ENCODE measurements around the gene NT5DC3. TPM values are rescaled to one million over a fixed set of nuclear protein-coding genes. Genes with fewer than 3 reads are reported as not detected.

NT5DC3 gene
- total RNA-seq, 4 donors from 2014 or later = 12.7 to 16.7 (median 16.2) TPM

DNA sequence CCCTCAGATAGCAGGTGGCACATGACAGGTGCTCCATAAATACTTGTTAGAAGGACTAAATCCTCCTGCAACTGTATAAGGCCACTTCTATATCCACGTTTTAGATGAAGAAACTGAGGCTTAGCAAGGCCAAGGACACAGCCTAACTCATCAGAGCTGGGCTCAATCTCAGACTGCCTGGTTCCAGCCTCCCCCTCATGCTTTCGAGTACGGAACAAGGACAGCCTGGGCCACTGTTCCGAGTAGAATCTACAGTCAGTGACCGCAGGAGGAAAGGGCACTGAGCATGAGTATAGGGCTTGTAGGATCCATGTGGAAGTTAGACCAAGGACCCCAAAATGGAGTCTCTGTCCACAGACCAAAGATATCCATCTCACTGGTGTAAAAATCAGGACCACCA is 84.6 kb downstream of the NT5DC3 start:
- H3K4me3 ChIP-seq = no peak overlapping the region
- TF ChIP-seq, protein P1, sequence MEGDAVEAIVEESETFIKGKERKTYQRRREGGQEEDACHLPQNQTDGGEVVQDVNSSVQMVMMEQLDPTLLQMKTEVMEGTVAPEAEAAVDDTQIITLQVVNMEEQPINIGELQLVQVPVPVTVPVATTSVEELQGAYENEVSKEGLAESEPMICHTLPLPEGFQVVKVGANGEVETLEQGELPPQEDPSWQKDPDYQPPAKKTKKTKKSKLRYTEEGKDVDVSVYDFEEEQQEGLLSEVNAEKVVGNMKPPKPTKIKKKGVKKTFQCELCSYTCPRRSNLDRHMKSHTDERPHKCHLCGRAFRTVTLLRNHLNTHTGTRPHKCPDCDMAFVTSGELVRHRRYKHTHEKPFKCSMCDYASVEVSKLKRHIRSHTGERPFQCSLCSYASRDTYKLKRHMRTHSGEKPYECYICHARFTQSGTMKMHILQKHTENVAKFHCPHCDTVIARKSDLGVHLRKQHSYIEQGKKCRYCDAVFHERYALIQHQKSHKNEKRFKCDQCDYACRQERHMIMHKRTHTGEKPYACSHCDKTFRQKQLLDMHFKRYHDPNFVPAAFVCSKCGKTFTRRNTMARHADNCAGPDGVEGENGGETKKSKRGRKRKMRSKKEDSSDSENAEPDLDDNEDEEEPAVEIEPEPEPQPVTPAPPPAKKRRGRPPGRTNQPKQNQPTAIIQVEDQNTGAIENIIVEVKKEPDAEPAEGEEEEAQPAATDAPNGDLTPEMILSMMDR (IDR thresholded peaks at IDR 0.05) = no peak
- no peaks in the 10 kb centered on the region for H3K36me3 ChIP-seq
- H3K4me1 ChIP-seq = no peaks in the 10 kb centered on the region
- no peaks in the 10 kb centered on the region for H3K9me3 ChIP-seq
- no peak overlapping the region for H3K27ac ChIP-seq
- no peaks in the 10 kb centered on the region for H3K27me3 ChIP-seq
- 84 to 94% methylated on average over 5 of the region's 5 CpGs for WGBS, 2 donors
- DNase-seq (ENCODE audit: low spot score in 2 of 2) = no peak

DNA sequence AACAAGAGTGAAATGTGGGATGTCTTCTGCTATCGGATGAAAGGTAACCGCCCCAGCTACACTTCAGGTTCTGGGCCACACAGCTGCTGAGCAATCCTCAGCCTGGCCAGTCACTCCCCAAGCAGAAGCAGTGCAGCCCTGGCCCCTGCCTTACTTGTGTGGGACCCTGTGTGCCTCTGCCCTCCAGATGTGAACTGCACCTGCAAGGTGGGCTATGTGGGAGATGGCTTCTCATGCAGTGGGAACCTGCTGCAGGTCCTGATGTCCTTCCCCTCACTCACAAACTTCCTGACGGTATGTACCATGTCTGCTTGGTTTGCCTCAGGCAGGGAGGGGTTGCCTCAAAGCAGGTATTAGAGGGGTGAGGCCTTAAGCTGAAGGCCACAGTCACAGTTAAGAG is 85.6 kb downstream of the NT5DC3 start:
- no peak for DNase-seq (ENCODE audit: low spot score in 2 of 2)
- 58 to 83% methylated on average over 1 to 3 of the region's 3 CpGs for WGBS, 2 donors
- no peaks in the 10 kb centered on the region for H3K27me3 ChIP-seq
- H3K4me3 ChIP-seq = no peak overlapping the region
- H3K9me3 ChIP-seq = no peaks in the 10 kb centered on the region
- H3K27ac ChIP-seq = no peak overlapping the region
- TF ChIP-seq EP300 (IDR thresholded peaks at IDR 0.05) = no peak
- no peak for TF ChIP-seq POLR2A (IDR thresholded peaks at IDR 0.05)
- TF ChIP-seq, protein P1 (IDR thresholded peaks at IDR 0.05) = no peak
- no peaks in the 10 kb centered on the region for H3K4me1 ChIP-seq
- no peaks in the 10 kb centered on the region for H3K36me3 ChIP-seq

DNA sequence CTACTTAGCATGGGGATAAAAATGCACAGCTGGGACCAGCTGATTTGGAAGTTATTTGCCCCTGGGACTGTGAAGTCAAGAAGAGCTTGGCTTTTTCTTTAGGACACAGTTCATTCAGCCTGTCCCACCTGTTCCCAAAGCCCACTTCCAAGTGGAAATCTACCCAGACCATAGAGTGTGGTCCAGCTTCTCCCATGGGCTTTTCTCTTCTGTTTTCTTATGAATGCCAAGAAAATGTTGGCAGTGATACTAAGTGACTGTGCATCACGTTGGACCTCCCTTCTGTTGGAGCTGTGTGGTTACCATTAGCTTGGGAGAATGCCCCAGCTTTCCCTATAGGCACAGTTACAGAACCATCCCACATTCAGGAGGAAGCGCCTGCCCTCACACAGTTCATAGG is 89.4 kb downstream of the NT5DC3 start:
- Histone ChIP-seq H3K27me3 (no peaks in the 10 kb centered on the region), H3K4me1 (no peaks in the 10 kb centered on the region), H3K27ac (no peak overlapping the region), H3K36me3 (no peaks in the 10 kb centered on the region), H3K9me3 (no peaks in the 10 kb centered on the region), H3K4me3 (no peak overlapping the region)
- TF ChIP-seq EP300 (IDR thresholded peaks at IDR 0.05) (no peak), POLR2A (IDR thresholded peaks at IDR 0.05) (no peak)
- TF ChIP-seq, protein P1 (IDR thresholded peaks at IDR 0.05) = no peak
- DNase-seq (ENCODE audit: low spot score in 2 of 2) = no peak
- whole genome bisulfite sequencing, 2 donors = 43 to 54% methylated on average over 2 of the region's 2 CpGs

DNA sequence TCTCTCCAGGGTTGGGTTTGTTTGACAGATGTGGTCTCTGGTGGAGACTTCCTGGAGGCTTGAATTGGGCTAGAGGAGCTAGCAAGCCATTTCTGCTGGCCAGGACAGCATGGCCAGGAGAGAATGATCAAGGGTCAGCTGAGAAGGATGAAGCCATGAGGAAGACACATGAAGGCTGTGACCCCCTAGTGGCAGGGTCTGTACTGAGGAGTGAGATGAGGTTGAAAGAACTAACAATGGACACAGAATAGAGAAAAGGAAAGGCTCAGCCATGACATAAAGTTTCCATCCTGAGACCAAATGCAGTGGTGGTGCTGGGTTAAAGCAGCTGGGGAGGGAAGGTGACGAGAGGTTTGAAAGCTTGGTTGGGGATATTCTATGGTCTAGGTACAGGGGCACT is 89.9 kb downstream of the NT5DC3 start:
- TF ChIP-seq, protein P1 (IDR thresholded peaks at IDR 0.05) = no peak
- TF ChIP-seq POLR2A (IDR thresholded peaks at IDR 0.05) (no peak), EP300 (IDR thresholded peaks at IDR 0.05) (no peak)

DNA sequence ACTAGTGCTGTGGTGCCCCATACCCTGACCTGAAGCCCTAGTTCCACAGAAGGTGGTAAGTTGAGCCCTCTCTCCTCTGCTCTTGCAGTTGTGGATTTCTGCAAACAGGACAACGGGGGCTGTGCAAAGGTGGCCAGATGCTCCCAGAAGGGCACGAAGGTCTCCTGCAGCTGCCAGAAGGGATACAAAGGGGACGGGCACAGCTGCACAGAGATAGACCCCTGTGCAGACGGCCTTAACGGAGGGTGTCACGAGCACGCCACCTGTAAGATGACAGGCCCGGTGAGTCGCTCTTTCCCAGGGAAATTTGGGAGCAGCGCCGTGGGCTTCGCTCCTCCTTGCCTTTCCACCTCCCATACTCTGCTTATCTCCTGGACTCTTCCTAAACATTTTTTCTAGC is 92.2 kb downstream of the NT5DC3 start:
- TF ChIP-seq, protein P1 (IDR thresholded peaks at IDR 0.05) = no peak
- TF ChIP-seq POLR2A (IDR thresholded peaks at IDR 0.05) (no peak), EP300 (IDR thresholded peaks at IDR 0.05) (no peak)

More for the DNA sequence above, 89.9 kb downstream of the NT5DC3 start:
- Histone ChIP-seq H3K27ac (no peak overlapping the region), H3K27me3 (no peaks in the 10 kb centered on the region), H3K36me3 (no peaks in the 10 kb centered on the region), H3K4me3 (no peak overlapping the region), H3K9me3 (no peaks in the 10 kb centered on the region), H3K4me1 (no peaks in the 10 kb centered on the region)
- 92 to 93% methylated on average over 1 of the region's 1 CpG for WGBS, 2 donors
- DNase-seq (ENCODE audit: low spot score in 2 of 2) = no peak

More for the DNA sequence above, 92.2 kb downstream of the NT5DC3 start:
- no peaks in the 10 kb centered on the region for H3K4me1 ChIP-seq
- no peak overlapping the region for H3K27ac ChIP-seq
- DNase-seq (ENCODE audit: low spot score in 2 of 2) = no peak
- H3K27me3 ChIP-seq = no peaks in the 10 kb centered on the region
- no peaks in the 10 kb centered on the region for H3K36me3 ChIP-seq
- no peak overlapping the region for H3K4me3 ChIP-seq
- 86 to 87% methylated on average over 12 of the region's 12 CpGs for WGBS, 2 donors
- H3K9me3 ChIP-seq = no peaks in the 10 kb centered on the region

Data from tibial nerve (tissue), 4 donors.